Measurements from ENCODE around the gene SIX2. TPM values are rescaled to one million over a fixed set of nuclear protein-coding genes. Genes with fewer than 3 reads are reported as not detected.

The SIX2 gene
- total and polyA plus RNA-seq, 2 of the 13 experiments (the other 11 are each of a cell fraction or from before 2014, with no cell fraction given) = not detected

GRCh38 chr2:45007961-45008295 lies 1.3 kb downstream of the SIX2 start (continued):
- no peak for TF ChIP-seq SMAD9 (CRISPR knock-in tag; IDR thresholded peaks at IDR 0.05)
- TF ChIP-seq ZNF574 (CRISPR knock-in tag; IDR thresholded peaks at IDR 0.05) = no peak
- TF ChIP-seq ZNF362 (CRISPR knock-in tag; IDR thresholded peaks at IDR 0.05; ENCODE audit: borderline replicate concordance) = no peak
- no peak for TF ChIP-seq ZNF280B (CRISPR knock-in tag; IDR thresholded peaks at IDR 0.05; ENCODE audit: borderline replicate concordance)
- TF ChIP-seq ZNF724P (CRISPR knock-in tag; IDR thresholded peaks at IDR 0.05; ENCODE audit: borderline replicate concordance) = no peak
- TF ChIP-seq ZNF224 (CRISPR knock-in tag; IDR thresholded peaks at IDR 0.05) = no peak

GRCh38 chr2:45006942-45007287 lies 2.3 kb downstream of the SIX2 start:
- Histone ChIP-seq H3K4me1 (ENCODE audit: insufficient read depth, low read length) (0 out of 2 replicates have a peak, but pooled peaks cover 6% of the 10 kb centered on the region), H3K36me3 (replicated peaks in 1 of 2; ENCODE audit: control insufficient read depth in 1 of 2, insufficient read depth in 2 of 2, low read length in 2 of 2) (no peaks in the 10 kb centered on the region), H2AFZ (ENCODE audit: low read length) (no peak overlapping the region), H3K9me3 (ENCODE audit: low read length) (no peaks in the 10 kb centered on the region), H3K27me3 (ENCODE audit: control insufficient read depth in 1 of 2, insufficient read depth in 2 of 2, low read length in 2 of 2) (peaks cover 16 to 84% of the 10 kb centered on the region in 2 experiments), H3K9ac (ENCODE audit: insufficient read depth, low read depth, low read length) (no peak overlapping the region), H3K79me2 (ENCODE audit: insufficient read depth, low read length) (no peaks in the 10 kb centered on the region), H3K27ac (ENCODE audit: extremely low read length, insufficient read depth, low read length) (no peak overlapping the region), H3K4me3 (replicated peaks in 1 of 3; ENCODE audit: insufficient read depth in 1 of 3, low read depth in 2 of 3, low read length in 3 of 3) (no peak overlapping the region), H4K20me1 (ENCODE audit: insufficient read depth, low read length) (no peaks in the 10 kb centered on the region; the same call in 1 of the 2 replicates), H3K4me2 (ENCODE audit: low read depth, low read length) (no peak overlapping the region)
- no TSS peak for BruUV-seq (replicated peaks)
- in situ Hi-C loops (cut with HindIII; ENCODE audit: extremely low pct_ligation_motif_present, low pct_unique_long_range_greater_than_20kb) (no loop called here), intact Hi-C loops (cut with micrococcal nuclease; ENCODE audit: unreplicated experiment) (no loop called here)
- POLR2A ChIA-PET = no interaction called here
- WGBS (ENCODE audit: low lambda C conversion rate) = 10% methylated on average over 7 of the region's 7 CpGs
- FAIRE-seq (no peak), ATAC-seq (no peak), DNase-seq (ENCODE audit: low spot score) (no peak)
- CTCF ChIA-PET (ENCODE audit: low intra/inter-chr PET ratio, low total read pairs) = no interaction called here
- TF ChIP-seq RXRA (CRISPR knock-in tag; IDR thresholded peaks at IDR 0.05) (no peak), ZBTB14 (CRISPR knock-in tag; IDR thresholded peaks at IDR 0.05) (no peak), NFAT5 (CRISPR knock-in tag; IDR thresholded peaks at IDR 0.05) (no peak), NFIC (IDR thresholded peaks at IDR 0.05; ENCODE audit: low read length) (no peak), RARG (CRISPR knock-in tag; IDR thresholded peaks at IDR 0.05; ENCODE audit: low read depth) (no peak), RORA (CRISPR knock-in tag; IDR thresholded peaks at IDR 0.05) (no peak)

Data from HepG2 (cell line).